OCI-LY1 (cell line): ENCODE results near the gene PAQR6.

Experiments used
- CTCF ChIP-seq: fragments of 200-600 bp; sonication (generic), shearing (Covaris generic); IDR thresholded peaks from 2 replicates; pipeline ENCODE4 v1.5.1; 2017; ENCODE audit warnings: mild to moderate bottlenecking, antibody characterized with exemption, low read length, moderate library complexity, mixed read lengths
- EZH2 ChIP-seq: fragments of 200-600 bp; sonication (generic), shearing (Covaris generic); IDR thresholded peaks from 2 replicates; pipeline ENCODE4 v1.8.0; 2017; ENCODE audit warnings: borderline replicate concordance, mixed run types, mild to moderate bottlenecking, antibody characterized with exemption, low read length, moderate library complexity, mixed read lengths

DNA sequence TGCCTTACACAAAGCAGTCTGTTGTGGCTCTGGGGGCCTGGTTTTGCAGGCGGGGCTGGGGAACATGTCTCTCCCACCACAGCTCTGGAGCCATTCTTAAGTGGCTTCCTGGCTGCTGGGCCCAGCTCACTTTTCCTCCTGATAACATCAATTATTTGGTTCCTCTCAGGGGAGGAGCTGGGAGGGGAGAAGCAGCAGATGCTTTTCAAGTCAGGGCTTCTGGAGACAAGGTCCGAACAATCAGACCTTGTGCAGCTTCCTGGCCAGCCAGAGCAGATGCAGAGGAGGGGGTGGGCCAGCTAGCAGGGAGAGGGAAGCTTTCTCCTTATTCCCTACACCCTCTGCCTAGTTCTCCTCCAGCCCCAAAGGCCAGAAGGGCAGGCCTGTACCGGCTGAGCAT lies 3.7 kb upstream of the PAQR6 start:
- TF ChIP-seq EZH2 (no peak), CTCF (no peak)
